HG02623 (cell line): ENCODE data around the gene FAM20B.
"Not testable (repeated sequence)": the region's sequence is repeated elsewhere in the genome, so short reads cannot be mapped to it uniquely, and the experiment has no call there.

ENCODE experiments used
- ATAC-seq: cut with Tn5 transposase; IDR thresholded peaks from one replicate; pipeline ENCODE4 v1.9.1; 2021; ENCODE audit warnings: moderate library complexity; ENCODE audit not compliant: unreplicated experiment

FAM20B gene

DNA sequence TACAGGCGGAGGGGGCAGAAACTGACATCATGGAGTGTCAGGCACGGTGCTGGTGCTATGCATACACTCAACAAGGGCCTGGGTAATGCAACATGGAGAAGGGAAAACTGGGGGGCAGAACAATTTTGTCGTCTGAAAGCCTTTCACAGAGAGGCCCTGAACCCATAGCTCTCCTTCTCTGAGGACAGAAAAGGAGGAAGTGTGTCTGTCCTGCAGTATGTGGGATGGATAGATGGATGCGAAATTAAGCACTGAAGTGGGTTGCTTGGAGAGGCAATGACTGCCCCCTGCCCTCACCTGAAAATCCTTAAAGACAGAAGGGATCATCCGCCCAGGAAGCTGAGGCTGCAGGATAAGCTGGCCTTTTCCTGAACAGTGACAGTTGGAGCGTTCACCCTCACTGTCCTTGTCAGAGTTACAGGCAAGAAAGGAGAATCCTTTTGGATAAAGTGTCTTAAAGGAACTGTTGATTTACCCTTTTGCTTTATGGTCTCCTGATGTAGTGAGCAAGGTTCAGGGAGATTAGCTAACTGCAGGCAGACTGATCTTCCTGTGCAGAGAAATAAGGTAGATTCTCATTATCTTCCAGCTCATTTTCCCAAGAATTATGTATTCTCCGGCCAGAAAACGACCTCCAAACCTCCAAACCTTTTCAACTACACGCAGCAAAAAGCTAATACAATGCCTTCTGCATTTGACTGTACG, 1.6 kb upstream of the FAM20B start:
- no peak for ATAC-seq

DNA sequence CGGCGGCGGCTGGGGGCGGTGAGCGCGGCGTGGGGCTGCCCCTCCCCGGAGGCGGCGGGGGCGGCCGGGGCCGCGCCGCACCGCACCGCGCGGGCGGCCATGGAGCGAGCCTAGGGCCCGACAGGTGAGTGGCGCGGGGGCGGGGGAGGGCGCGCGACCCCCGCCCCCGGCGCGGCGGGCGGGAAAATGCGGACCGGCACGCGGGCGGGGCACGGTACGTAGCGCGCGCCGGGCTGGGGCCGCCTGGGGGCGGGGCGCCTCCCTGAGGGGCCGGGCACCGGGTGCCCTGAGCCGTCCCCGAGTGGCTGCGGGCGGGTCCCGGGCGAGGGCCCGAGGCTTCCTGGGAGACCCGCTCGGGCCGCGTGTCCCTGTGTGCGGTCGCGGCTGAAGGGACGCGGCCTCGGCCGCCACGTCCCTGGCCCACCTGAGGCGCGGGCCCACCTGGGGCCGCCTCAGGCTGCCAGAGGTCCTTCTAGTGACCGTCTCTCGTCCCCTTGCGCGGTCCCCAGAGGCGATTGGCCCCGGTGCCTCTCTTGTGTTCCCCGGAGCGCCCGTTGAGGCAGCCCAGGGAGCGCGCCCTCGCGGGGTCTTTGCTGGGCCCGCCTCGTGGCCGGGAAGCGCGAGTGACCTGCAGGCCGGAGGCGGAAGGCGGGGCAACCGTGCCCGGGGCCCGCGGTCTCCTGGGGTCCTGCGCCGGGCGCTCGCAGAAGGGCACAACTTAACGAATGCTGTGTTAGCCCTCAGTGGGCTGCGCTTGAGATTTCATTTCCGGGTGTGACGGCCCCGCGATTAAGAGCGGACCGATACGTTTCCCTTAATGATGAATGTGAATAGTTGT, 500 bp downstream of the FAM20B start:
- ATAC-seq = peak; percentile 74

DNA sequence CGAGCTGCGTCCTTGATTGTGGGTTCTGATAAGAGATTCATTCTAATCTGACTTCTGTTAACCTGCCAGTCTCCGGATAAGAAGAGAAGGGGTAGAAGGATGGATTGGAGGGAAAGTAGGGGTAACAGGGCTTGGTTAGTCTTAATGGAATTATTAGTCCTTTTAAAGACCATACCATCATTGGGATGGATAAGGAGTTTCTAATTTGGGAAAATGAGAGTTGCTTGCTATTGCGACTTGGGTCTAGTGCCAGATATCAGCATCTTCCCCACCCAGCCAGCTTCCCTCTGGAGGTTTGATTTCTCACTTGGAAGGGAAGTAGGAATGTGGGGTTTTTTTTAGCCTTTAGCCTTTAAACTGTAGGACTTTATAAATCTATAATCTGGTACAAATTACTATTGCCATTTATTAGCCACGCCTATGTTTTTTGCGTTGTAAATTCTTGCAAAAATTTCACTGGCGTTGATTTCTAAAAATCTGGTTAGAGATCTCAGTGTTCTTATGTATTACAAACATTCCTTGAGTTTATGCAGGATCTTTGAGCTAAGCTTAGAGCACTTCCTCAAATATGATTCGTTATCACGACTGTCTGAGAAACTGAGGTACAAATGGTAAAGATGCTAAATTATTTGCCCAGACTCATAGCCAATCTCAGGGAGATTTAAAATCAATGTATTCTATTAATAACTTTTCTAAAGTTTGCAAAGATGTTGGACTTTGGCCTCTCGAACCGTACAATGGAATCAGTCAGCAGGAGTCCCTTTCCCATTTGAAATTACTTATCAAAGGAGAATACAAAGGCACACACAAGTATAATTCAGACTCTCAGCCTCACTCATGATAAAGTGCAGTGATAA, 1.3 kb downstream of the FAM20B start:
- no peak for ATAC-seq

DNA sequence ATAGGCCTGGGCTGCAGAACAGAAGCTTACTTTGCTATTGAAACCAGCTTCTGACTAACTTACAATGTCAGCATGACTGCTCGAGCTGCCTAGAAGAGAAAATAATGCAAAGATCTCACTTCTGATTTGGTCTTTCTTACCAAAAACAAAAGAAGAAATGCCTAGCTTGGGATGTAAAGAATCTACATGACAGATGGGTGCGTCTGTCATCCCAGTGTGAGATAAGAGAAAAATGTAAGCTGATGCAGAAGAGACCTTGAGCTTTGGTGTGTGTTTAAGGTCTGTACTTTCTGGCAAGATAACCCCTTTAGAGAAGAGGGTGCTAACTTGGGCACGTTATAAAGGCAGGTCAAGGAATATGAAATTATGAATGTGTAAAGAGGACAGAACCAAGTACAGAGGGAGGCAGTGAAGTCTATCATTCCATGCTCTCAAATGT, 3.6 kb downstream of the FAM20B start:
- no peak for ATAC-seq

DNA sequence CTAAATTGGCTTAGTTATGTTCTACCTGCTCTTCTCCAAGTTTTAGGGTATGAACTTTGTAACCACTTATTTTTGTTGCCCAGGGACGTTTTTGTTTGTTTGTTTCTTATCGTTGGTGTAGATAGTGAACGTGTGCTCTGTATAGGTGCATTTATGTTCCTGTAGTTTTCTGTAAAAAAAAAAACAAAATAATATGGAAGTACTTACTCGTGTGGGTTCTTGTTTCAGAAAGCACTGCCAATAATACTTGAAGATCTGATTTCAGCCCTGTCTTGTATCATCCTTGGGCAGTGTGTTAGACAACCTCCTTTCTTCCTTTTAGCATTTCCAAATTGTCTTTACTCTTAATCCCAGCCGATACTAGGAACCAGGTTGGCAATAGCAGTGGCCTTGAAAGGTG, 4.4 kb downstream of the FAM20B start:
- no peak for ATAC-seq

DNA sequence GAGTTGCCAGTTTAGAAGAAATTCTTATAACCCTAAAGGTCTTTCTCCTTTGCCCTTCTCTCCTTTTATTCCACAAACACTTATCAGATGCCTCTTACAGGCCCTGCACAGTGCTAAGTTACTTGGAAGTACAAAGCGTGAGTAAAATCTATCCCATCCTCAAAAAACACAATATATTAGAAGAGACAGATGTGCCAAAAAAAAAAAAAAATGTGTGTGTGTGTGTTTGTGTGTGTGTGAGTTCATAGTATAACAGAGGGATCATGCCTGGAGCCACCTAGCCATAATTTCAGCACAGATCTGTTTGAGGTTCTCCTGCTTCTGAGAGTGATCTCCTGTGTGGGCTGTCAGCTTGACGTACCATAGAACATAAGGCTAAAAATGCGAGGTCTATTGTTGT, 5.0 kb downstream of the FAM20B start:
- no peak for ATAC-seq

DNA sequence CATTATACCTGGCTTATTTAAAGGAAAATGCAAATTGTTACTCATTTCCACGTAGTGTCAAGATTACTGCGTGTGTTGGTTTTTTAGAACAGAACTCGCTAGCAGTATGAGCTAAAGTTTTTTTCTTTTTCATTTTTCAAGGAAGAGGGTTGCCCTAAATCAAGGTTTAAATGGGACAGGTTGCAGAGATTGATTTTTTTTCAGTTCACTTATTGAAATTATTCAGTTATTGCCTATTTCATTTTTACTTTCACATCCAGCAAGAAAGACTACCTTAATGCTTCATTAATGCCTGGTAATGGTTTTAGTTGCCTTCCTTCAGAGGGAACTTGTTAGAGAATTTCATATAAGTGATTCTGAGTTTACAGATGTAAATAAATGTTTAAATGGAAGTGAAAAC, 5.6 kb downstream of the FAM20B start:
- ATAC-seq = no peak

DNA sequence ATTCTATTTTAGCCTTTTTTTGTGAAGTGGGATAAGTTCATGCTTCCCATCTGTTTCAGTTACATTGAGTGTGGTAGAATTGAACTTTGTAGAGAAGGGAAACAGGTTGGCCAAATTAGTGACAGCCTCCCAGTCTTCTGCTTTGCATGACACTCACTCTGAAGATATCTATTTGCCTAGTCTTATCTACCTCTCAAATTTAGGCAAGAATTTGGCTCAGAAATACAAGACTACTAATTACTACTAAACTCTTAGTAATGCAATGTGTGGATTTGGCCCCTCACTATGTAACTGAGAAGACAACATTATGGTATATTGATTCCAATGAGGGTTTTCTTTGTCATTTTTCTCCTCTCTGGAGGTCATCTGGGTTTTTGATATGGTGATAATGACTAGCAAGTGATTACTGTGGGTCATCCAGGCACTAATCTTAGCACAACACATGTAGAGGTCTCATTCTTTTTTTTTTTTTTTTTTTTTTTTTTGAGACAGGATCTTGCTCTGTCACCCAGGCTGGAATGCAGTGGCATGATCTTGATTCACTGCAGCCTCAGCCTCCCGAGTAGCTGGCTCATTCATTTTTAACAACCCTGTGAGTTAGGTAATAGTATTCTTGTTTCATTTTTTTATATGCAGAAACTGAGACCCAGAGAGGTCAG, 6.3 kb downstream of the FAM20B start:
- no peak for ATAC-seq

DNA sequence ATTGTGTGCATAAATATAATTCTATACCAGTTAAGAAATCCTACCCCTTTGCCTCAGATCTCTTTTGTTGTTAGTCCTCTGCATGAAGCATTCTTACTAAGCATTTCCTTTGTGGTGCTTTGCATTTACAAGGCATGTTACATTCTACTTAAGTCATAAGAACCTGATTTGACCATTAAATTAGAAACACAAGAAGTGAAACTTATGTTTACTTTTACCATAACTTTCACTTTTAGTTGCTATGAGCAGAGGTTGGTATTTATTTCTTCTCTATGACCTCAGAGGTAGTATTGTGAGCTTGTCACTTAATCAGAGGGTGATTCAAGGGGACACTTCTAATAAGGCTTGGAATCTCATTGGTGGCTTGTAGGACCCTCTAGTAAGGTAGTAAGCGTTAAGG, 9.0 kb downstream of the FAM20B start:
- peak; percentile 76 for ATAC-seq

DNA sequence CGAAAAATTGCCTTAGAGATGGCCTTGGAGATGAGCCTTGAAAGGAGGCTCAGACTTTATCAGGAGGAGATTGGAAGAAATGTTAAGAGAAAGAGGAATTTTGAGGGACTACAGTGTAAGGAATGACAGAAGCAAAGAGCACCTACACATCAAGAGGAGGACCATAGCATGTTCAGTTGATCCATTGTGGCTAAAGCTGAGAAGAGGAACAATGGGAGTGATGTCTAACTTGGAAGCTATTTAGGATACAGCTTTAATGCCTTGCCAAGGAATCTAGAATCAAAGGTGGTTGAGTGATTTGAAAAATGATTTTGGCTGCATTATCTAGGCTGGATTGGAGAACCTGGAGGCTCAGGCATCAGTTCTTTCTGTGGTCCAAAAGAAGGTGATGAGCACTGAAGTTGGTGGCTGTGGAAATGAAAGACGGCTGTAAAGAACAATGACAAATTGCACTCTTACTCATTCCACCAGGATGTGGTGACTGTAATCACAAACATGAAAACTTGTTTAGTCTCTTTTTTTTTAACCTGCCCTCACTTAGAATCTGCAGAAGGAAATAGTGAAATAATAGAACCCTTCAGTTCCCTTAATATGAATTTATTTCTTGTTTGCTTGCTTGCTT, 11.3 kb downstream of the FAM20B start:
- ATAC-seq = peak; percentile 35

DNA sequence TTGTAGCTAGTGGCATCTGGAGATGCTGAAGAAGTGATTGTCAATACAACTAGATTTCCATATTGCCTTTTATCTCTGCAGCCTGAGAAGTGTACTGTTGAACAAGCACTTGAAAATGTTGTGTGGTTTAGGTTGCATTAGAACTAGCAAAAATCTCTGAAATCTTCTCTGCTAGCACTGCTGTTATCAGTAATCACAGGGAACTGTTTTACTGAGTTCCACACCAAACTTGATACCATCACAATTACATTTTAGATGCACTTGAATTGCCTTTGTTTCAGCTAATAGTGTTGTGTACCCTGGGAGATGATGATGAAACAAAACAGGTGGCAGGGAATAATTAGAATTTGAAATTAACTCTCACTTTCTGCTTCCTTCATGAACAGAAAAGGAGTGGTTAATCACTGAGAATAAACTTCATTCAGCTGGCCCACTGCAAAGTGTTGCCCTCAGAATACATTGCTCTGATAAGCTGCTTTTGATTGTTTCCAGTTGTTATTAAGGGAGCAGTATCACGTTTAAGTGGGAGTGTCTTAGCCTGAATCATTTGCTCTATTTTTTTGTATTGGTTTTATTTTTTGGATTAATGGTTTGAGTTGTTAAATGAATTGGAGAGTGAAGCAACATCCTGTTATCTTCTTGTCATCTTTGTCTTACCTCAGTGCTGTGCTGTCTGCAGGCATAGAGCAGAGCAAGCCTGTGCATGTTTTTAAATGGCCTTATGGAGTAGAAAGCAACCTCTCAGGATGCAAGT, 13.0 kb downstream of the FAM20B start:
- no peak for ATAC-seq

DNA sequence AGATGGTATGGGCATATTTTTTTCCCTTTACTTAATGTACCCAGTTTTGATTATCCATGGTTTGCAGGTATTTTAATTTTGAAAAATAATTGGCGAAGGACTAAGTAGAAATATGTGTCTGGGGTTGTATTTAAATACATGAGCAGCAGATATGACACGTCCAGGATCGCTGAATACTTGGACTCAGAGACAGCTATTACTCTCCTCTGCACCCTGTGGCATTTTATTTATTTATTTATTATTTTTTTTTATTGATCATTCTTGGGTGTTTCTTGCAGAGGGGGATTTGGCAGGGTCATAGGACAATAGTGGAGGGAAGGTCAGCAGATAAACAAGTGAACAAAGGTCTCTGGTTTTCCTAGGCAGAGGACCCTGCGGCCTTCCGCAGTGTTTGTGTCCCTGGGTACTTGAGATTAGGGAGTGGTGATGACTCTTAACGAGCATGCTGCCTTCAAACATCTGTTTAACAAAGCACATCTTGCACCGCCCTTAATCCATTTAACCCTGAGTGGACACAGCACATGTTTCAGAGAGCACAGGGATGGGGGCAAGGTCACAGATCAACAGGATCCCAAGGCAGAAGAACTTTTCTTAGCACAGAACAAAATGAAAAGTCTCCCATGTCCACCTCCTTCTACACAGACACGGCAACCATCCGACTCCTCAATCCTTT, 13.9 kb downstream of the FAM20B start:
- not testable (repeated sequence) for ATAC-seq

DNA sequence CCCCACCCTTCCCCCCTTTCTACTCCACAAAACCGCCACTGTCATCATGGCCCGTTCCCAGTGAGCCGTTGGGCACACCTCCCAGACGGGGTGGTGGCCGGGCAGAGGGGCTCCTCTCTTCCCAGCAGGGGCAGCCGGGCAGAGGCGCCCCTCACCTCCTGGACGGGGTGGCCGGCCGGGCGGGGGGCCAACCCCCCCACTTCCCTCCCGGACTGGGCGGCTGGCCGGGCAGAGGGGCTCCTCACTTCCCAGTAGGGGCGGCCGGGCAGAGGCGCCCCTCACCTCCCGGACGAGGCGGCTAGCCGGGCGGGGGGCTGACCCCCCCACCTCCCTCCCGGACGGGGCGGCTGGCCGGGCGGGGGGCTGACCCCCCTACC, 14.5 kb downstream of the FAM20B start:
- ATAC-seq = not testable (repeated sequence)

DNA sequence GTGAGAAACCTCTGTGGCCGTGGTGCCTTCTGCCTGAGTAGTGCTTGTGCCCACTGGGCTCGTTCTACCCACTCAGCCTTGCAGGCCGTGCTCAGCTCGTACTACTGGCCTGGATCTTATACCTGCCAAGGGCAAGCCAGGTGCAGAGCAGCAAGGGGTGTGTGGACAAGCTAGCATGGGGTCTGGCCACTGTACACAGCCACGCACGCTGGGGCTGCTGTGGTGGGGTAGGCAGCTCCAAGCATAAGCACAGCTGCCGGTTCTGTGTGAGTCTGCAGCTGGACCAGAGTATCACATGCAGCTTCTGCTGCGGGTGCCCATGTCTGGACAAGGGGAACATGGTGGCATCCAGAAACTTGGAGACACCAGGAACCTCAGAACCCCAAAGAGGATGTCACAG, 16.4 kb downstream of the FAM20B start:
- ATAC-seq = no peak

DNA sequence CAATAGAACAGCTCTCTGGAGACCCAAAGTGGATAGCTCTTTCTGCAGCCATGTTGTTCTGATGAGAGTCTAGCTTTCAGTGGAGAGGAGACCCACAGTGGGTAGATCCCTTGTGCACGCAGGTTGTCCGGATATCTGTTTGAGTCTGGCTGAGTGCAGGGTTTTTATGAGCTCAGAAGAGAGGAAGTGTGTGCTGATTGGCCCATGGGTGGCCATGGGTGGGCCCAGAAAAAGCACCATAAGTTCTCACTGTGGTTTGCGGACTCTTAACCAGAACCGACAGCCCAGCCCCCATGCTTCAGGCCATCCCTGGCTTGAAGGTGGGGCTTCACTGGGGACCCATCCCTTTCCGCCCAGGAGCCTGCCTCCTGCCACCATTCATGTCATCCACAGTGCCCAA, 17.0 kb downstream of the FAM20B start:
- no peak for ATAC-seq

DNA sequence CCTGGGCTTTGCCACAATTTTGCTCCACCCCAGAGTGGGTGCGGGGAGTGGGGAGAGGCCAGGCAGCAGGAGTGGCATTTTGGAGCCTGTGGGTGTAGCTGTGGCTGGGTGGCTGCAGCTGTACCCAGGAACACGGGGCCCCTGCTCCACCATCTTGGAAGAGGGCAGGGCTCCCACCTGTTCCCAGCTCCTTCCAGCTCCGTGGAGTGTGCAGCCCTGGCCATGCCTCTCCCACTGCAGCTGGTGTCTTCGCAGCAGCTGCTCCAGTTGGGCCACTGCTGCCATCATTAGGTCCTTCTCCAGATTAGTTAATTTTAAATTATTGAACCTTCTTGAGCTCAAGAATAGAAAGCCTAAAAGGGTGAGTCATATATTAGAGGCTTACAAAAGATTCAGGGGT, 17.6 kb downstream of the FAM20B start:
- no peak for ATAC-seq

DNA sequence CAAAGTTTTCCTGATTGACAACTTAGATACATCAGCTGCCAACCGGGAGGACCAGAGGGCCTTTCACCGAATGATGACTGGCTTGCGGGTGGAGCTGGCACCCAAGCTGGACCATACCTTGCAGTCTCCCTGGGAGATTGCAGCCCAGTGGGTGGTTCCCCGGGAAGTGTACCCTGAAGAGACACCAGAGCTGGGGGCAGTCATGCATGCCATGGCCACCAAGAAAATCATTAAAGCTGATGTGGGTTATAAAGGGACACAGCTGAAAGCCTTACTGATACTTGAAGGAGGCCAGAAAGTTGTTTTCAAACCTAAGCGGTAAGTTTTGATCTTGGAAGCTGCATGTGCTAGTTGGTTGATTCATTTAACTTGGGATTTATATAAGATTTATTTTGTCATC, 18.2 kb downstream of the FAM20B start:
- no peak for ATAC-seq

DNA sequence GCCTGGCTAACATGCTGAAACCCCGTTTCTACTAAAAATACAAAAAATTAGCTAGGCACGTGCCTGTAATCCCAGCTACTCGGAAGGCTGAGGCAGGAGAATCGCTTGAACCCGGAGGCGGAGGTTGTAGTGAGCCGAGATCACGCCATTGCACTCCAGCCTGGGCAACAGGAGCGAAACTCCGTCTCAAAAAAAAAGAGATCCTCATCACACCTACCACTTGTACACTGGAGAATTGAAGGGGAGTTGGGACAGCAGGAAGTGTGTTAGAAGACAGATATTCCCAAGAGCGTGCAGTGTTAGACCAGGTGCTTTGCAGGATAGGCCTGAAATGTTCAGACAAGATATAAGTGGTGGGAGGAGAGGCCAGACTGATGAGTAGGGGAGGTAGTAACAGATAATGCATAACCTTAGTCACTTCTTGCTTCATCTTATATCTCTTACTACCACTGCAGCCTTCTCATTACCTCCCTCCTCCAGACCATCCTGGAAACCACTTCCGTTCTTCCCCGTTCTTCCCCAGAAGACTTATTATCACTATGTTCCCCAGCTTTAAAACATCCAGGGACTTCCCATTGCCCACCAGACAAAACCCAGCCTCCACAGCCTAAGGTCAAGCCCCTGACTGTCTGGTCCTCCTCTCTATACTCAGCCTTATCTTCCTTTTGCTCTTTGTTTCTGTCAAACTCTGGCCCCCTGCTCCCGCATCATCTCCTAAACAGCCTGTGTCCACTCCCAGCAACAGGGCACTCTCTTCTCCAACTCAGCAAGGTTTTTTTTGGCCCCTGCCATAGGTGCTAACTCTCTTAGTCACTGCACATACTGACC, 21.3 kb downstream of the FAM20B start:
- ATAC-seq = no peak

DNA sequence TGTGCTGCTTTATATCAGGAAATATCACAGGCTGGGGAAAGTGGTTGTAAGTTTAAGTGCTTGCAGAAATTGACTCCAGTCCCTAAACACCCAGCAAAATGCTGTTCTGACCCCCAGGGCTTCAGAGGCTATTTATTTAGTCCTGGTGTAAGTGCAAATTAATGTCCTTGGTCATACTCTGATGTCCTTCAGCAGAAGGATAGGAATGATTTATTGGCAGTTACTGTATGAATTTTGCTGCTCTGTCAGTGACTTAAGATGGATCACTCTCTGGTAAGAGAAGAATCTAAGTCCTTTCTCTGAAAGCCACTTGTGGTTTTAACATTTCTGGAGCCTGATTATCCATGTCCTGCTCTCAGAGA, 21.9 kb downstream of the FAM20B start:
- no peak for ATAC-seq
